ENCODE results near the gene CACNA2D3. TPM values are rescaled to one million over a fixed set of nuclear protein-coding genes. Genes with fewer than 3 reads are reported as not detected.

Gene CACNA2D3
- total and polyA plus RNA-seq, 12 donors = 0.51 to 43.5 (median 19.3) TPM

DNA sequence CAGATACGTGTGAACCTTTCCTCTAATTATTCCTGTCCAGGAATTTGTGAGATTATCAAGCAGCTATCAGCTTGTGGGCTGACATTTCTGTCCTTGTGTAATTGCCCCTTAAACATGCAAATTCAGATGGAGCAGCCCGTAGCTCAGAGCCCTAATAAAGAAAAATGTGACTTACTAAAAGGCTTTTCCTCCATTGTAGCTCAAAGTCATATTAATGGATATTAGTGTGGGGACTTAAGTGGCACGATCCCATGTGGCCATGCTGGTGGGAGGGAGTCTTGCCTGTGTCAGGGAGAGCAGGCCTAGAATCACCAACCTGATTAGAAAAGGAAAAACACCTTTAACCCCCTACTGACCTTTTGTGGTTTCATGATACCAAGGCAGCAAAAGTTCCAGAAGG is 406.3 kb downstream of the CACNA2D3 start:
- no peak overlapping the region for H3K27ac ChIP-seq
- intact Hi-C loops (cut with DNase I) = no loop called here
- no peak for ATAC-seq

GRCh38 chr3:54530091-54530490 is 407.7 kb downstream of the CACNA2D3 start:
- peaks cover 0 to 22% (median 10%) of the 10 kb centered on the region in 11 donors for H3K9me3 ChIP-seq
- intact Hi-C loops (cut with DNase I) = no loop called here
- no peak overlapping the region for H3K4me3 ChIP-seq
- ATAC-seq (no peak), DNase-seq (no peak)
- H3K27ac ChIP-seq = no peak overlapping the region
- no peaks in the 10 kb centered on the region for H3K27me3 ChIP-seq
- 83 to 86% methylated on average over 5 of the region's 5 CpGs for WGBS, 2 donors
- TF ChIP-seq CTCF (IDR thresholded peaks at IDR 0.05) = no peak
- H3K4me1 ChIP-seq = peaks cover 0 to 7% (median 0%) of the 10 kb centered on the region in 9 donors
- no peaks in the 10 kb centered on the region for H3K36me3 ChIP-seq

More for the DNA sequence above, 406.3 kb downstream of the CACNA2D3 start:
- DNase-seq = no peak
- Histone ChIP-seq H3K9me3 (peaks cover 0 to 37% (median 14%) of the 10 kb centered on the region in 11 donors), H3K27me3 (no peaks in the 10 kb centered on the region), H3K4me1 (peaks cover 0 to 7% (median 0%) of the 10 kb centered on the region in 9 donors), H3K36me3 (no peaks in the 10 kb centered on the region), H3K4me3 (no peak overlapping the region)
- 45 to 50% methylated on average over 3 of the region's 3 CpGs for WGBS, 2 donors
- TF ChIP-seq CTCF (IDR thresholded peaks at IDR 0.05) = no peak

DNA sequence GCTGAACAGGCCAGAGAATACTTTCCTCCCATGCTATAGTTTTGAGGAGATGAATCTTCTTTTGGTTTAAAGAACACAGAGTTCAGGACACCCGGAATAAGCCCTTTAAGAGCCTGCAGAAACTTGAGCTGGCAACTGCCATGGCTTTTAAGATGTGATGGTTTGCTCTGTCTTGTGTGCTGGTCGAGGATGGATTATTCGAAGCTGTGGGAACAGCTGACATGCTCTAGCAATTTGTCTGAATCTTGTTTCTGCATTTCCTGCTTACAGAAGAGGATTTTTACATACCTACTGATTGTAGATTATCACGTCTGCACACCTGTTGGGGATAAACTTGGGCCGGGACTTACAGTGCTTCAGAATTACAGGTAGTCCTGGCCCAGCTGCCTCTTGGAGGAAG is 408.6 kb downstream of the CACNA2D3 start:
- intact Hi-C loops (cut with DNase I) = no loop called here
- H3K4me1 ChIP-seq = peaks cover 0 to 7% (median 0%) of the 10 kb centered on the region in 9 donors
- no peaks in the 10 kb centered on the region for H3K27me3 ChIP-seq
- H3K27ac ChIP-seq = no peak overlapping the region
- H3K9me3 ChIP-seq = peaks cover 0 to 14% (median 5%) of the 10 kb centered on the region in 11 donors
- ATAC-seq = no peak
- 56 to 70% methylated on average over 5 of the region's 5 CpGs for WGBS, 2 donors
- H3K36me3 ChIP-seq = no peaks in the 10 kb centered on the region
- H3K4me3 ChIP-seq = no peak overlapping the region
- no peak for TF ChIP-seq CTCF (IDR thresholded peaks at IDR 0.05)
- DNase-seq = no peak

DNA sequence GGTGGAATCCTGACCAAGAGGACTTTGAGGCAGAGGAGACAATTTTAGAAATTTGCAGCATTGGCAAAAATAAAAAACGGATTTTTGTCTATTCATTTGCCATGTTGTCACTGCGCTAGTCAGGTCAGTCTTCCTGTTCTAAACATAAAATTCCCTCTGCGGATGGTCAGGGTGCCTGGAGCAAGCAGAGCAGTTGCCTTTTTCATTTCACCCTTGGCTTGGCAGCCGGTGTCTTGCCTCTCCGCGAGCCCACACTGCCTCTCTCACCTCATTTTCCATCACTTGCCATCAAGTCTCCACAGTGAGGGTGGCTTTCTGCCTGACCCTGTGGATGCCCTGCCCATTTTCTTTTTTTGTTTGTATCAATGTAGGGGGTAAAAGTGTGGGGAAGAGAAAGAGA is 409.4 kb downstream of the CACNA2D3 start:
- no peak overlapping the region for H3K4me3 ChIP-seq
- intact Hi-C loops (cut with DNase I) = no loop called here

More for the DNA sequence above, 409.4 kb downstream of the CACNA2D3 start:
- TF ChIP-seq CTCF (IDR thresholded peaks at IDR 0.05) = no peak
- ATAC-seq (no peak), DNase-seq (no peak)
- H3K27me3 ChIP-seq = no peaks in the 10 kb centered on the region
- peaks cover 0 to 7% (median 0%) of the 10 kb centered on the region in 9 donors for H3K4me1 ChIP-seq
- H3K9me3 ChIP-seq = peaks cover 0 to 6% (median 0%) of the 10 kb centered on the region in 11 donors
- 86 to 87% methylated on average over 6 of the region's 6 CpGs for WGBS, 2 donors
- no peaks in the 10 kb centered on the region for H3K36me3 ChIP-seq
- no peak overlapping the region for H3K27ac ChIP-seq
